HFF-Myc (cell line): ENCODE measurements around the gene OGDH.

Experiments used
- DNase-seq: peaks from one replicate; pipeline ENCODE4 v3.0.0-alpha.2; 2011; ENCODE audit warnings: low read depth; ENCODE audit errors: extremely low read depth
- H3K4me3 ChIP-seq: replicated peaks from 2 replicates; pipeline ENCODE4 v1.5.1; 2011; ENCODE audit warnings: low read depth, mild to moderate bottlenecking, control low read depth, low read length
- TF ChIP-seq, protein P1 (sequence below): IDR thresholded peaks from 2 replicates; pipeline ENCODE4 v1.5.1; 2012; ENCODE audit warnings: mild to moderate bottlenecking, low read depth, low read length, control low read depth; ENCODE audit errors: missing control alignments

OGDH gene

GRCh38 chr7:44736896-44737295 is 130.5 kb downstream of the OGDH start:
- no peak for DNase-seq
- TF ChIP-seq, protein P1, sequence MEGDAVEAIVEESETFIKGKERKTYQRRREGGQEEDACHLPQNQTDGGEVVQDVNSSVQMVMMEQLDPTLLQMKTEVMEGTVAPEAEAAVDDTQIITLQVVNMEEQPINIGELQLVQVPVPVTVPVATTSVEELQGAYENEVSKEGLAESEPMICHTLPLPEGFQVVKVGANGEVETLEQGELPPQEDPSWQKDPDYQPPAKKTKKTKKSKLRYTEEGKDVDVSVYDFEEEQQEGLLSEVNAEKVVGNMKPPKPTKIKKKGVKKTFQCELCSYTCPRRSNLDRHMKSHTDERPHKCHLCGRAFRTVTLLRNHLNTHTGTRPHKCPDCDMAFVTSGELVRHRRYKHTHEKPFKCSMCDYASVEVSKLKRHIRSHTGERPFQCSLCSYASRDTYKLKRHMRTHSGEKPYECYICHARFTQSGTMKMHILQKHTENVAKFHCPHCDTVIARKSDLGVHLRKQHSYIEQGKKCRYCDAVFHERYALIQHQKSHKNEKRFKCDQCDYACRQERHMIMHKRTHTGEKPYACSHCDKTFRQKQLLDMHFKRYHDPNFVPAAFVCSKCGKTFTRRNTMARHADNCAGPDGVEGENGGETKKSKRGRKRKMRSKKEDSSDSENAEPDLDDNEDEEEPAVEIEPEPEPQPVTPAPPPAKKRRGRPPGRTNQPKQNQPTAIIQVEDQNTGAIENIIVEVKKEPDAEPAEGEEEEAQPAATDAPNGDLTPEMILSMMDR, result no peak
- no peak overlapping the region for H3K4me3 ChIP-seq

- no peak for DNase-seq
- TF ChIP-seq, protein P1, result no peak
- no peak overlapping the region for H3K4me3 ChIP-seq
Measured at GRCh38 chr7:44738051-44738723, 131.8 kb downstream of the OGDH start.

- no peak overlapping the region for H3K4me3 ChIP-seq
- no peak for DNase-seq
- TF ChIP-seq, protein P1, result no peak
Measured at GRCh38 chr7:44738876-44739665, 132.6 kb downstream of the OGDH start.

DNA sequence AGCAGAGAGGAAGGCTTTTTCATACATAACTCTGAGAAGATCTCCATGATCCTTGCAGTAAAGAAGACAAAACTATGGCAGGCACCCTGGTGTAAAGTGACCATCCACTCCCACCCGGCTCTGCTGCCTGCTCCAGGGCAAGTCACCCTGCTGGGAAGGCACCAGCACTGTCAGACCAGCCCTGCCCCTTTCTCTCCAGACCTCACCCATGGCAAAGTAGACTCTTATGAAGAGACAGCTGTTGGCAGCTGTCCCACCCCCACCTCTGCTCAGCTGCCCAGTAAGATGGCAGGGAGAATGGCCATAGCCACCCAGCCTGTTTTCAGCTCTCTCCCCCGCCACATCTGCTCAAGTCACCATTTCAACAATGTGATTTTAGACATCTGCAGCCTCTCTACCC is 133.6 kb downstream of the OGDH start:
- TF ChIP-seq, protein P1, result no peak
- DNase-seq, result no peak
- H3K4me3 ChIP-seq, result no peak overlapping the region

DNA sequence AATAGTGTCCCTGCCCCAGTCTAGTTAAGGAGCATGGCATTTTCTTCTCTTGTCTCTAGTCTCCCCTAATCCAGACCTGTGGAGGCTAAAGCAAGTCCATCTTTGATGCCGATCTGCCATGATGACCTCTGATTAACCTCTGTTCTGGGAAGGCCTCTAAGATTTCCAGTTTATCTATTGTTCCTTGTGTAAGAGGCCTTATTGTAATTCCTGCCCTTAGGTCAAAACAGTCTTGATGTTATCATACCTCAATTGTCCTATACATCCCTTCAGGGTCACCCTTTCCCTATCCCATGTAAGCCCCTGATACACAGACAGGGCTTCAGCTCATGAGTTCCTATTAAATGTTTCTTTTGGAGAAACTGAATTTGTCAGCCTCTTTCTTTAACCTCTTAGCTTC is 137.3 kb downstream of the OGDH start:
- no peak overlapping the region for H3K4me3 ChIP-seq
- DNase-seq, result no peak
- TF ChIP-seq, protein P1, result no peak

DNA sequence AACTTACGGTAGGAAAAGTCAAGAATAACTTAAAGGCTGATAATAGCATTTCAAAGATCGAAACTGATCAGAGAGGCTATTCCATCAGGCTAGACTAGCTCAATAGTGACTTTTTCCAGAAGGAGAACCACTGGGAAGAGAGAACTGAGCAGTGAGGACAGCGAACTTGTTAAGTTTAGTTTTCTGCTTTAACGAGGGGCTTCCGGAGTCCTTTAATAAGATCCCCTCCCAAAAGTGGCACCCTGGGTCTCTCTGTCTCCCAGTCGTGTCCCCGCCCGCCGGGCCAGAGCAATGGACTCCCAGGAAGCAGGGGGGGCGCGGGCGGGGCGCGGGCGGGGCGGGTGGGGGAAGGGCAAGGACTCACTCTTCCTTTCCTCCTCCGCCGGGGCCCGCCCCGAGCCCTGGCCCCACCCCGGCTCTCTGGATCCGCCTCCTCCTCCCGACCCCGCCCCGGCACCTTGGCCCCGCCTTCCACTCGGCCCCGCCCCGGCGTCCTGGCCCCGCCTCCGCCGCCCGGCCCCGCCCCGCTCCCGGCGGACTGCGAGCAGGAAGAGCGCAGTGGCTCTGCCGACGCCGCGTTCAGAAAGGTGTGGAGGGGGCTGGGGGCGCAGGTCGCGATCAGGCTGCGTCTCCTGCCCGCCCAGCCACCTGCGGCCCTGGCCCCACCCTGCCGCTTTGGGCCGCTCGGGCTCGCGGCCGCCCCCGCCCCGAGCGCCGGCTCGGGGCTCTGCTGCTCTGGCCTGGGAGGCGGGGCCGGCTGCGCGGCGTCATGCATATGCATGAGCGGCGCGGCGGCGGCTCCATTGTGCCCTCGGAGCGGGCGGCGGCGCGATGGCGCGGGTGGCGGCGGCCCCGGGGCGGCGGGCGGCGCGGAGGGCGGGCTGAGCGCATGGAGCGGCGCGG is 141.9 kb downstream of the OGDH start, which contains the start of gene ZMIZ2:
Gene ZMIZ2 (plus strand): TSS at position 803 of the 903 bp plus-strand sequence. CDS start 7,403 bp downstream, outside the sequence.
- TF ChIP-seq, protein P1, result no peak
- H3K4me3 ChIP-seq, result peak within 1 kb of the TSS; percentile 83
- no peak for DNase-seq
